RCC 7860 (cell line): ENCODE results near the gene DTNB.

Experiments used
- DNase-seq: peaks from one replicate; pipeline ENCODE4 v3.0.0-alpha.2; 2015; ENCODE audit warnings: low spot score
- FAIRE-seq: peaks from 2 replicates; lab custom pipeline; 2012; peaks lifted over from hg19 to GRCh38; lab: Jason Lieb, UNC

Gene DTNB

GRCh38 chr2:25512707-25513106 lies 160.7 kb downstream of the DTNB start:
- no peak for FAIRE-seq

DNA sequence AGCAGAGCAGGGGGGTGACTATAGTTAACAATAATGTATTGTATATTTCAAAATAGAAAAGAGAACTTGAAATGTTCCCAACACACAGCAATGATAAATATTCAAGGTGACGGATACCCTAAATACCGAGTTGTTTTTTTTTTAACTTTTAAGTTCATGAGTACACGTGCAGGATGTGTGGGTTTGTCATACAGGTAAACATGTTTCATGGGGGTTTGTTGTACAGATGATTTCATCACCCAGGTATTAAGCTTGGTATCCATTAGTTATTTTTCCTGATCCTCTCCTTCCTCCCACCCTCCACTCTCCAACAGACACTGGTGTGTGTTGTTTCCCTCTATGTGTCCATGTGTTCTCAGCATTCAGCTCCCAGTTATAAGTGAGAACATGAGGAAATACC lies 167.2 kb downstream of the DTNB start:
- FAIRE-seq (no peak), DNase-seq (no peak)

More at GRCh38 chr2:25512707-25513106, 160.7 kb downstream of the DTNB start:
- DNase-seq: no peak

DNA sequence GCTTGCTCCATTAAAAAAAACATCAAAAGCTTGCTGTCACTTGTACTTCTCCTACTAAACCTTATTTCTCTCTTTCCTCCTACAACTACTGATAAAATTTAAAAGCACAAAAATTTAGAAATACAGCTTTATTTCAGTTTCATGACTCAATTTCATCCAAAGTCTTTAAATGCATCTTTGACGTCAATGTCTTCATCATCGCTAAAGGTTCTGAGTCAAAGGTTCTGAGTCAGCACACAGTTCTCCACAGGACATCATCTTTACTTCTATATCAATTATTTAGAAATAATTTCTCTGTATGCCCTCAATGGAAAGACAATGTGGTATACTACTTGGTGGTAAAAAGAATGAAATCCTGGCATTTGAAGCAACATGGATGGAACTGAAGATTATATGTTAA lies 167.8 kb downstream of the DTNB start:
- DNase-seq (no peak), FAIRE-seq (no peak)

DNA sequence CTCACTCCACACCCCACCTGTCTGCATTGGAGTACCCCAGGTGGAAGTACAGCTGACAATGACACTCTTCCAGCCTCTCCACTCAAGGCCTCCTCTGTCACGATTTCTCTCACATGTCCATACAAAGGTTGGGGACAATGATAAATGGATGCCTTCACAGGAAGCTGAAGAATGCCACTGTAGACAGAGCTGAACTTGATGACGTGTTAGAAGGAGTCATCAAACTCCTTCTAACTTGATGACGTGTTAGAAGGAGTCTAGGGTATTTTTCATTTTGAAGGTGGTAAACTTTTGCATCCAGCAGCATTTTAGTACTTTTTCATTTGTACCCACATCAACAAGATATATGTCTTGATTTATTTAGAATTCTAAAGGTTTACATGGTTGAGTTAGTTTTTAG lies 168.2 kb downstream of the DTNB start:
- FAIRE-seq: no peak
- no peak for DNase-seq

GRCh38 chr2:25504266-25504665 lies 169.1 kb downstream of the DTNB start:
- DNase-seq (no peak), FAIRE-seq (no peak)

DNA sequence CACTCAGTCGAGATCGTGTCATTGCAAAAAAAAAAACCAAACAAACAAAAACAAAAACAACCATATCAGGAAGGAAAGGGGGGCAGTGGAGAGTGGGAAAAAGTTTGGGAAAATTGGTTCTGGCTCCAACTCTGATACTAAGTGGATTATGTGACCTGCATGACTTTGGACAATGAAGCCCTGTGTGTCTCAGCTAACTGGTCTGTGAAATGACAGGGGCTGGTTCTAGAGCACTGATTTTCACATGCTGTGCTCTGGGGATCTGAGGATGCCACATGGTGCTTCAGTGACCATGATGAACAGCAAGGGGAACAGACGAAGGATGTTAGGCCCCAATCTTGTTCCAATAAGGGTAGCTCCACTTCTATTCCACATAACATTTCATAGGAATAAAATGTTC lies 174.2 kb downstream of the DTNB start:
- DNase-seq (no peak), FAIRE-seq (no peak)

DNA sequence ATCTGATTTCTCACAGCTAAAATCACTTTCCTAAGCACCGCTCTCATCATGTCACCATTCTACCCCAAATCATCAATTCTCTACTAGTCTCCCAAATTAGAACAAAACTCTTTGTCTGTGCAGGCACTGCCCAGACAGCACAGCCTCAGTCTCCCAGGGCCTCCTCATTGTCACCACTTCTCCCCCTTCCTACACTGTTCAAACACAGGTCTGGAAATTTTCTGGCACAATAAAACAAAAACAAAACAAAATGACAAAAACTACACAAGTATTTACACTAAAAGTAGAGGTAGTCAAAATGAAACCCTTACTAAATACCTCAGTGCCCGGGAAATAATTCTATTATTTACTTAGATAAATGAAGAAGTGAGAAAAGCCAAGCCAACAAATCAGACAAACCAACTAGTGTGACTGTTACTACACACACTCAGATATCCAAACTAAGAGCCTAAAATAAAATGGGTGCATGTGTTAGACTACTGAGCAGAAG lies 175.4 kb downstream of the DTNB start:
- FAIRE-seq (no peak), DNase-seq (no peak)

DNA sequence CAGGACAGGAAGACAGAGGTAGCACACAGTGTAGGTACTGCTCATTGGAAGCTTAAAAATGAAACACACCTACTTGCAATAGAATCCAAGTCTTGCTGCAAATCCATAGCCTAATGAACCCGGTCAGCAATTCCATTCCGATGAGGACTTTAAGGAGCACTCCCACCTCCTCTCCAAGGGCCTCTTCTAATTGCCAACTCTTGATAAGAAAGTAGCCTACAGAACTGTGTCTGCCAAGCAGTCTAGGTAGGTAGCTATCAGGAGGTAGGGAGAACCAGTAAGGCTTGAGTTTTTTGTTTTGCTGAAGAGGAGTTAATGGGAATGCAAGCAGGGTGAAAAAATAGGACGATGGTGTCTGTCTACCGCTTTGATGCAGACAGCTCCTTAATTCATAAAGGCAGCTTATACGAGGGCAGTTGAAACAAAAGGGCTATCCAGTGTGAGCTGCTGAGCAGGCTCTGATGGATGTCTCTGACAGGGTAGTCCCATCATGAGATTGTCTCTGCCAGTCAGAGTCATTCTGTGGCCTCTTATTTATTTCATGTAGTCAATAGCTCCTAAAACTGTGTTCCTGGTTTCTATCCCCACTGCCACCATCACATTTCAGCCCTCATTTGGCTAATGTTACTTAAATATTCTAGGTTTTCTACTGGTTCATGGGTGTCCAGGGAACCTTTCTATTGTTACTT lies 176.0 kb downstream of the DTNB start:
- FAIRE-seq (no peak), DNase-seq (no peak)

- DNase-seq (no peak), FAIRE-seq (no peak)
These were observed 178.8 kb downstream of the DTNB start for GRCh38 chr2:25494616-25495015.

GRCh38 chr2:25493207-25493606 lies 180.2 kb downstream of the DTNB start:
- FAIRE-seq: no peak
- no peak for DNase-seq

DNA sequence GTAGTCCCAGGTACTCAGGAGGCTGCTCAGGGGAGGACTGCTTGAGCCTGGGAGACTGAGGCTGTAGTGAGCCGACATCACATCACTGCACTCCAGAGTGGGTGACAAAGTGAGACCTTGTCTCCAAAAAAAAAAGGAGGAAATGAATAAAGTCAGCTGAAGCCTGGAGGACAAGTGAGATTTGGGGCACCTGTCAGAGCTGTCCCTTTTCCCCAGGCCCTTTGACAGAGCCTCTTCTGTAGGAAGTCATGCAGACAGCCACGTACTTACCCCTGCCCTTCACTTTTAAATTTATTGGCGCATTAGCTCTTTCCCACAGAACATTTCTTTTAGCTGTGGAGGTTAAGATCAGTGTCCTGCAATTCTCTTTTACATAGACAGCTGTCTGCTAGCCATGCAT lies 180.7 kb downstream of the DTNB start:
- DNase-seq (no peak), FAIRE-seq (no peak)

DNA sequence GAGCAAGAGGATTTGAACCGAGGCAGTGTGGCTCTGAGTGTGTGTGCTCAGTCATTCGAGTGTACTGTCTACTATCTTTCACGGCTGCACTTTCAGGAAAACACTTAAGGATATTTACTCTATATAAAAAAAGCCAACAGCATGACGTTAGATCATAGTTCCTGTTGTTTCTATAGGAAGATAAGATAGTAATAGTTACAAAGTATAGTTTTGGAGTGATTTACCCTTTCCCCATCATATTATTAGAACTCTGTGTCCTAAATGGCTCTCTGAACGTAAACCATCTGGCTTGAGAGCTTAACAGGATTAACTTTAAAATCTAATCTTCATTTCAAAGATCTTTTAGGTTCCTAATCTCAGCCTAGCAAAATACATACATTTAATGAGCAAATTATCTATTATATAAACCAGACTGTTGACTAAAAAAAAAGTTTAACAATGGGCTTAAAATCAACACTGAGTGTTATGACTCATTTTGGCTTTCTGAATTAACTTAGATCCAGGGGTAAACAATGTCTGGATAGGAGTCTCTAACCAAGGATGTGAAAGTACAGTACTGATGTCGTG lies 181.3 kb downstream of the DTNB start:
- DNase-seq (no peak), FAIRE-seq (no peak)

- FAIRE-seq (no peak), DNase-seq (no peak)
These were observed 182.2 kb downstream of the DTNB start for GRCh38 chr2:25491003-25491696.

- DNase-seq (no peak), FAIRE-seq (no peak)
These were observed 183.2 kb downstream of the DTNB start for GRCh38 chr2:25490217-25490616.

DNA sequence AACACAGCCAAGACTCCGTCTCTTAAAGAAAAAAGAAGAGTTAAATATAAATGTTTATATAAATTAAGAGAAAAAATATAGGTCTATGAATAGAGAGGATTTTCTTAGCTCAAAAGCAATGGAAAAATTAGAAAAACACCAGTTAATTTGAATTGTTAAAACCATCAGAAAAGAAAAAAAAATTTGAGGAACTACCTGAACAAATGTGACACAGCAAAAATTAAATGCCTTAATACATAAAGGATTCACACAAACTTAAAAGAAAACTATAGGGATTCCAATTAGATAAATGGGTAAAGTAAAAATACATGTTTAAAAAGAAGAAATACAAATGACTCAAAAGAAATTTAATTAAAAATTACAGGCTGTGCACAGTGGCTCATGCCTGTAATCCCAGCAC lies 183.7 kb downstream of the DTNB start:
- no peak for DNase-seq
- no peak for FAIRE-seq

DNA sequence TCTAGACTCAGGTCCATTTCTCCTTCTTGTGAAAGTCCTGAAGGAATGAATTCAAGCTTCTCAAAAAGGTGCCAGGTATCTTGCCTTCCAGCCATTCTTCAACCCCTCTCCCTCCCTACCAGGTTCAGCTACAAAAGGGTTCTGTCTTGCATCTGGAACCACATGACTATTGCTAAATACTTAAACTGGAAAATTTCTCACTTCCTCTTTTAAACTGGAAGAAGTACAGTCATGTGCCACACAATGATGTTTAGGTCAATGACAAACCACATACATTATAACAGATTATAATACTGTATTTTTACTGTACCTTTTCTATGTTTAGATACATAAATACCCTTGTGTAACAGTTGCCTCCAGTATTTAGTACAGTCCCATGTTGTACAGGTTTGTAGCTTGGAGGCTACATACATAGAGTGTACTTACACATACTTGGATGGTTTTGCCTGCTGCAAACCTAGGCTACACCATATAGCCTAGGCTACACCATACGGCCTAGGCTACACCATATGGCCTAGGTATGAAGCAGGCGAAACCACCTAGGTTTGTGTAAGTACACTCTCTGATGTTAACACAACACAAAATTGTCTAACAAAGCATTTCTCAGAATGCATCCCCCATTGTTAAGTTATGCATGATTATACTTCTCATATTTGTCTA lies 189.6 kb downstream of the DTNB start:
- no peak for FAIRE-seq

DNA sequence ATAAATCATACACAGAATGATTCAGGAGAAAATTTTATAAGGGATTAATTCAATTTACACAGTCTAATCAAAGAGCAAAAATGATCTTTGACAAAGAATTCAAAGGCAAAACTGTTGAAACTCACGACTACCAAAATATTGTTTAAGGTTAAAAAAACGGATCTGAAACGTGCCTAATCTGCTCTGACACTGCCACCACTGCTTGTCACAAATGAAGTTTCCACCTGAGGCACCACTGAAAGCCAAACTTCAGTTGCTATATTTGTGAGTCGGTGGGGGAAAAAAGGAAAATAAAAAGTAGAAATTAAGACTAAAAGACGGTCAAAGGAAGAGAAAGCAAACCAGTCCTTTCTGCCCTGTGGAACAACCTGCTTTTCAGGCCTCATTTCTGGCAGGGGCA lies 191.0 kb downstream of the DTNB start:
- FAIRE-seq: no peak
- no peak for DNase-seq

More for the DNA sequence above, 189.6 kb downstream of the DTNB start:
- DNase-seq: no peak

GRCh38 chr2:25481381-25482300 lies 191.7 kb downstream of the DTNB start:
- DNase-seq (no peak), FAIRE-seq (no peak)

GRCh38 chr2:25480561-25480960 lies 192.8 kb downstream of the DTNB start:
- DNase-seq (no peak), FAIRE-seq (no peak)

- FAIRE-seq: no peak
- DNase-seq: no peak
These were observed 193.6 kb downstream of the DTNB start for GRCh38 chr2:25479761-25480160.

GRCh38 chr2:25478736-25479135 lies 194.6 kb downstream of the DTNB start:
- DNase-seq (no peak), FAIRE-seq (no peak)
